Measurements from ENCODE around the gene HIBCH.

DNA sequence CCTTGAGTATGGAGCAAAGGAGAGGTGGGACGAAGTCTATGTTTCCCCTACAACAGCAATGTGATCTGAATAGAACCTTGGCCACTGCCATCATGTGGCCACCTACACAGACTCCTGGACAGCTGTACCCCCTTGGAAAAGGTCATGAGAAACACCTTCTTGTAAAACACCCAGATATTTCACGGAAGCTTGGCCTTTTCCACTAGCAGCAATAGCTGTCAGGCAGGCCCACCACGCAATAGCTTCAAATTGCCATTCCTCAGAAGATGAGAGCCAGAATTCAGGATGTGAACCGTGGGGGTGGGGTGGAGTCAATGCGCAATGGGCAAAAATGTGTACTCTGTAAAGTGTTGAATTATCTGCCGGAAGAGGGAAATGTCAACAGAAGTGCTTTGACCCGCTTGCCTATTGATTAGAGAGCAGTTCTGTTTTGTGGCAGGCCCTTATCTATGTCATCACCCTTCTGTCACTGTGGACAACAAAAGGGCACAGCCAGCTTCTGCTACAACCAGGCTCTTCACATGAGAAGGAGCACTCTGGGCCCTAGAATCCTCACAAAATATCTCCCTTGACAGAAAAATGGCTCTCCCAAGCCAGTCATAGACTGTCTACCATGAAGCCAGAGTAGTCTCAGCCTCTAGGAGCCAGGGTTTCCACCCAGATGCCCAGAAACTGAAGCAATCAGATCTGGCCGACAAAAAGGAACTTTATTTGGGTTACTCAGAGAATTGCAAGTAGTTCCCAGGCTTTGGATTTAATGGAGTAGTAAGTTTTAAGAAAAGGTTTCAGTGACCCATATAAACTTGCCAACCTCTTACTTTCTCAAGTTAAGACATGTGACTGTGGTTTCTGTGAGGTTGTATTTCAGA, 33.3 kb upstream of the HIBCH start:
- no peak for TF ChIP-seq EZH2 (IDR thresholded peaks at IDR 0.05; ENCODE audit: insufficient read depth, poor library complexity, severe bottlenecking)
- TF ChIP-seq EZH2phosphoT487 (IDR thresholded peaks at IDR 0.05; ENCODE audit: insufficient read depth, low read depth), result no peak
